Fibroblast of peridontal ligament (primary cell): ENCODE data around the gene NABP2.
"Not testable (repeated sequence)": the region's sequence is repeated elsewhere in the genome, so short reads cannot be mapped to it uniquely, and the experiment has no call there.

Experiments
- DNase-seq: peaks from one replicate; pipeline ENCODE4 v3.0.0-alpha.2; 2010; ENCODE audit errors: extremely low read depth

Gene NABP2

GRCh38 chr12:56244494-56244893 is 20.4 kb downstream of the NABP2 start:
- DNase-seq, result no peak

GRCh38 chr12:56247923-56248322 is 23.8 kb downstream of the NABP2 start:
- no peak for DNase-seq

- DNase-seq, result no peak
Observed at GRCh38 chr12:56248711-56249110, 24.6 kb downstream of the NABP2 start.

- no peak for DNase-seq
Observed at GRCh38 chr12:56252649-56253048, 28.5 kb downstream of the NABP2 start.

- no peak for DNase-seq
Observed at GRCh38 chr12:56253091-56253490, 28.9 kb downstream of the NABP2 start.

GRCh38 chr12:56255671-56256070 is 31.5 kb downstream of the NABP2 start:
- DNase-seq, result no peak

GRCh38 chr12:56256326-56256960 is 32.3 kb downstream of the NABP2 start:
- peak; percentile 59 for DNase-seq

GRCh38 chr12:56257071-56257470 is 32.9 kb downstream of the NABP2 start:
- DNase-seq, result no peak

- DNase-seq, result no peak
Observed at GRCh38 chr12:56257491-56258067, 33.4 kb downstream of the NABP2 start.

- DNase-seq, result peak; percentile 83
Observed at GRCh38 chr12:56258068-56258819, 34.1 kb downstream of the NABP2 start, which contains the start of gene ANKRD52. ANKRD52 (minus strand) TSS chr12:56258384; CDS start chr12:56258269, 115 bp downstream.

- no peak for DNase-seq
Observed at GRCh38 chr12:56258820-56259183, 34.7 kb downstream of the NABP2 start.

GRCh38 chr12:56260380-56260779 is 36.2 kb downstream of the NABP2 start:
- DNase-seq, result no peak

- no peak for DNase-seq
Observed at GRCh38 chr12:56260921-56261320, 36.8 kb downstream of the NABP2 start.

GRCh38 chr12:56261503-56262232 is 37.5 kb downstream of the NABP2 start:
- DNase-seq, result peak; percentile 70

GRCh38 chr12:56262955-56263354 is 38.8 kb downstream of the NABP2 start:
- not testable (repeated sequence) for DNase-seq

- DNase-seq, result not testable (repeated sequence)
Observed at GRCh38 chr12:56266068-56266692, 42.0 kb downstream of the NABP2 start.

GRCh38 chr12:56266693-56267442 is 42.7 kb downstream of the NABP2 start, which contains the start of gene COQ10A:
COQ10A (plus strand) TSS chr12:56266942; CDS start chr12:56267119, 177 bp downstream.
- peak; percentile 80 for DNase-seq

- no peak for DNase-seq
Observed at GRCh38 chr12:56267443-56268071, 43.4 kb downstream of the NABP2 start.

- peak; percentile 41 for DNase-seq
Observed at GRCh38 chr12:56271031-56271430, 46.9 kb downstream of the NABP2 start.

- DNase-seq, result not testable (repeated sequence)
Observed at GRCh38 chr12:56272468-56272867, 48.3 kb downstream of the NABP2 start.
